ENCODE data around the gene MACROH2A2. TPM values are rescaled to one million over a fixed set of nuclear protein-coding genes. Genes with fewer than 3 reads are reported as not detected.
A peak's percentile ranks its signal among the peaks of the same experiment; 100 is the strongest.

The MACROH2A2 gene
- total RNA-seq, 2 experiments from 2014 or later, result 3.6 to 3.9 TPM

- Mint-ChIP-seq H3K27me3 (no peaks in the 10 kb centered on the region), H3K27ac (no peak overlapping the region), H3K4me1 (ENCODE audit: low read depth) (peaks cover 38% of the 10 kb centered on the region), H3K4me3 (no peak overlapping the region), H3K36me3 (ENCODE audit: low read depth) (peaks cover 4% of the 10 kb centered on the region), H3K9me3 (no peaks in the 10 kb centered on the region)
- intact Hi-C loops (cut with micrococcal nuclease), result no loop called here
- no peak for TF ChIP-seq CTCF (IDR thresholded peaks at IDR 0.05)
- ATAC-seq, result no peak
- no peak for DNase-seq
- CTCF ChIA-PET, result interaction anchor here (1.2 to 7.5 kb wide), 2 partner anchors 17 to 26 kb away, joined by 4 to 99 read pairs; no protein-coding TSS in a partner anchor
- POLR2A ChIA-PET, result no interaction called here
Measured at GRCh38 chr10:70090951-70091350, 38.3 kb downstream of the MACROH2A2 start.

- H3K36me3 Mint-ChIP-seq (ENCODE audit: low read depth), result peaks cover 4% of the 10 kb centered on the region
- POLR2A ChIA-PET, result interaction anchor here (2.3 kb wide), 1 partner anchor 54 kb away, joined by 18 read pairs; the partner anchor contains the start of gene TYSND1
Measured at GRCh38 chr10:70092389-70092718, 39.7 kb downstream of the MACROH2A2 start.

GRCh38 chr10:70093335-70093944 is 40.8 kb downstream of the MACROH2A2 start:
- peaks cover 5% of the 10 kb centered on the region for H3K36me3 Mint-ChIP-seq (ENCODE audit: low read depth)
- no peak for TF ChIP-seq CTCF (IDR thresholded peaks at IDR 0.05)
- ChIA-PET POLR2A (interaction anchor here (0.6 to 2.3 kb wide), 6 partner anchors 17 to 139 kb away, joined by 3 to 18 read pairs (median 3); partner anchors contain the start of gene TYSND1), CTCF (interaction anchor here (0.7 to 7.5 kb wide), 12 partner anchors 15 to 464 kb away, joined by 3 to 99 read pairs (median 3); partner anchors contain the start of genes MACROH2A2, SAR1A and TYSND1)
- H3K4me3 Mint-ChIP-seq, result peak overlapping the region; percentile 85
- peak; percentile 88 for ATAC-seq
- peaks cover 44% of the 10 kb centered on the region for H3K4me1 Mint-ChIP-seq (ENCODE audit: low read depth)
- H3K9me3 Mint-ChIP-seq, result no peaks in the 10 kb centered on the region
- intact Hi-C loops (cut with micrococcal nuclease), result no loop called here
- DNase-seq, result peak; percentile 39
- no peaks in the 10 kb centered on the region for H3K27me3 Mint-ChIP-seq
- peak overlapping the region; percentile 94 for H3K27ac Mint-ChIP-seq

More at GRCh38 chr10:70092389-70092718, 39.7 kb downstream of the MACROH2A2 start:
- no peaks in the 10 kb centered on the region for H3K9me3 Mint-ChIP-seq
- no peak for DNase-seq
- CTCF ChIA-PET, result interaction anchor here (0.9 to 7.5 kb wide), 7 partner anchors 16 to 272 kb away, joined by 3 to 99 read pairs (median 6); partner anchors contain the start of genes MACROH2A2 and TYSND1
- intact Hi-C loops (cut with micrococcal nuclease), result no loop called here
- no peaks in the 10 kb centered on the region for H3K27me3 Mint-ChIP-seq
- H3K4me3 Mint-ChIP-seq, result peak overlapping the region; percentile 85
- peaks cover 44% of the 10 kb centered on the region for H3K4me1 Mint-ChIP-seq (ENCODE audit: low read depth)
- H3K27ac Mint-ChIP-seq, result peak overlapping the region; percentile 94
- no peak for TF ChIP-seq CTCF (IDR thresholded peaks at IDR 0.05)
- no peak for ATAC-seq

GRCh38 chr10:70094250-70094649 is 41.6 kb downstream of the MACROH2A2 start:
- ChIA-PET CTCF (interaction anchor here (0.8 to 7.5 kb wide), 6 partner anchors 14 to 465 kb away, joined by 3 to 99 read pairs (median 3); partner anchors contain the start of gene SAR1A), POLR2A (interaction anchor here (0.8 to 2.7 kb wide), 3 partner anchors 21 to 138 kb away, joined by 3 to 12 read pairs (median 3); no protein-coding TSS in a partner anchor)
- DNase-seq, result no peak
- Mint-ChIP-seq H3K9me3 (no peaks in the 10 kb centered on the region), H3K36me3 (ENCODE audit: low read depth) (peaks cover 7% of the 10 kb centered on the region), H3K27ac (no peak overlapping the region), H3K27me3 (no peaks in the 10 kb centered on the region), H3K4me3 (no peak overlapping the region), H3K4me1 (ENCODE audit: low read depth) (peaks cover 44% of the 10 kb centered on the region)
- TF ChIP-seq CTCF (IDR thresholded peaks at IDR 0.05), result no peak
- ATAC-seq, result no peak
- intact Hi-C loops (cut with micrococcal nuclease), result no loop called here
